GM06990 (cell line): Measurements from ENCODE around the gene BBX.

Experiments used
- DNase-seq: peaks from one replicate; pipeline ENCODE4 v3.0.0-alpha.2; 2011; ENCODE audit not compliant: insufficient read length; ENCODE audit errors: extremely low read depth
- H3K27me3 ChIP-seq: replicated peaks from 2 replicates; pipeline ENCODE4 v1.6.0; 2011; ENCODE audit warnings: low read length; ENCODE audit not compliant: control insufficient read depth, insufficient read depth
- H3K36me3 ChIP-seq: 2 replicates; pipeline ENCODE4 v1.5.1; 2011; ENCODE audit warnings: low read length; ENCODE audit not compliant: control insufficient read depth, insufficient read depth
- H3K4me3 ChIP-seq: replicated peaks from 2 replicates; pipeline ENCODE4 v1.5.1; 2011; ENCODE audit warnings: low read depth, mild to moderate bottlenecking, control low read depth, low read length
- TF ChIP-seq, protein P1 (sequence below): IDR thresholded peaks from 2 replicates; pipeline ENCODE4 v1.5.1; 2011; ENCODE audit warnings: low read length, control low read depth, mild to moderate bottlenecking, inconsistent platforms; ENCODE audit not compliant: insufficient read depth, poor library complexity, severe bottlenecking

The BBX gene

DNA sequence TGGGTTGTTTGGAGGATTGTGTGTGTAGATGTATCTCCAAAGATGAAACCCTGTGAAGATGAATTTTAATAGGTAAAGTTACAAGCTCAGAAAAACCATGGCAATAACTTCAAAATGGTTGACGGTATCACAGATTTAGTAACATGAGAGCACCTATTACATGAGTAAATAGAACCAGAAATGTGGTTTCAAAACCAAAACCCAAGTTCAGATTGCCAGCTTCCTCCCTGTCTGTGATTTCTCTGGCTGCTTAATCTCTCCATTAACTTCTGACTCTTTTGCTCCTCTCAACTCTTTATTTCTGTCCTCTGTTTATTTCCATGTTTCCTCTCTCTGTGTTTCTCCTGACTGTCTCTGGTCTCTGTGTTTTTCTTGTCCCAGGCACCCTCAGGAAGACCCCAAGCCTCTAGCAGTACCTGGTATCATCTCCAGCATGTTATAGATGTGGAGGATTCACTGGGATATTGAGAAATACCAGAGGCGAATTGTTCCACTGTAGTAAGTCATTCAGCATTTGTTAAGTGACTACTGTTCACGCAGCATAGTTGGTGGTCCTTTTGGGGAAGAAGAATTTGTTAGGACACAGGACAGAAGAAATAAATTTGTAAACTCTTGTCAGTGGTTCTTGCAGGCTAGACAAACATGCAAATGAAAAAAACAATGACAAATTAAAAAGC, 138.8 kb downstream of the BBX start:
- H3K27me3 ChIP-seq: no peaks in the 10 kb centered on the region
- no peak for DNase-seq
- H3K36me3 ChIP-seq: no peaks in the 10 kb centered on the region
- TF ChIP-seq, protein P1, sequence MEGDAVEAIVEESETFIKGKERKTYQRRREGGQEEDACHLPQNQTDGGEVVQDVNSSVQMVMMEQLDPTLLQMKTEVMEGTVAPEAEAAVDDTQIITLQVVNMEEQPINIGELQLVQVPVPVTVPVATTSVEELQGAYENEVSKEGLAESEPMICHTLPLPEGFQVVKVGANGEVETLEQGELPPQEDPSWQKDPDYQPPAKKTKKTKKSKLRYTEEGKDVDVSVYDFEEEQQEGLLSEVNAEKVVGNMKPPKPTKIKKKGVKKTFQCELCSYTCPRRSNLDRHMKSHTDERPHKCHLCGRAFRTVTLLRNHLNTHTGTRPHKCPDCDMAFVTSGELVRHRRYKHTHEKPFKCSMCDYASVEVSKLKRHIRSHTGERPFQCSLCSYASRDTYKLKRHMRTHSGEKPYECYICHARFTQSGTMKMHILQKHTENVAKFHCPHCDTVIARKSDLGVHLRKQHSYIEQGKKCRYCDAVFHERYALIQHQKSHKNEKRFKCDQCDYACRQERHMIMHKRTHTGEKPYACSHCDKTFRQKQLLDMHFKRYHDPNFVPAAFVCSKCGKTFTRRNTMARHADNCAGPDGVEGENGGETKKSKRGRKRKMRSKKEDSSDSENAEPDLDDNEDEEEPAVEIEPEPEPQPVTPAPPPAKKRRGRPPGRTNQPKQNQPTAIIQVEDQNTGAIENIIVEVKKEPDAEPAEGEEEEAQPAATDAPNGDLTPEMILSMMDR: no peak
- H3K4me3 ChIP-seq: no peak overlapping the region

DNA sequence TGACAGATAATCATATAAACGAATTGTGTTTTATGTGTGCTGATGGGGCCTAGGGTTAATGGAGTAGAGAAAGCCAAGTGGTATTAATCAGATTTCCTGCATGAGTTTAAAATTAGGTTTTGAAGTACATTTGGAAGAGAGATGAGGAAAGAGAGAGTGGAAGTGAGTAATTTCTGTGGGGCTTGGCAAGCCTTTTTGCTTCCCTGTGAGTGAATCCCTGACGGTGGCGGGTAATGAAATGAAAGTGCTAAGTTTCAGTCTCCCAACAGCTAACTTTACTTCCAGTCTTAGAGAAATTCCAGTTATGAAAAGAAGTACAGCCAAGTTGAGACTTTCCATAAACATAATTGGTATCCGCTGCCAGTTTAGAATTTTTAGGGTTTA, 139.4 kb downstream of the BBX start:
- TF ChIP-seq, protein P1: no peak

DNA sequence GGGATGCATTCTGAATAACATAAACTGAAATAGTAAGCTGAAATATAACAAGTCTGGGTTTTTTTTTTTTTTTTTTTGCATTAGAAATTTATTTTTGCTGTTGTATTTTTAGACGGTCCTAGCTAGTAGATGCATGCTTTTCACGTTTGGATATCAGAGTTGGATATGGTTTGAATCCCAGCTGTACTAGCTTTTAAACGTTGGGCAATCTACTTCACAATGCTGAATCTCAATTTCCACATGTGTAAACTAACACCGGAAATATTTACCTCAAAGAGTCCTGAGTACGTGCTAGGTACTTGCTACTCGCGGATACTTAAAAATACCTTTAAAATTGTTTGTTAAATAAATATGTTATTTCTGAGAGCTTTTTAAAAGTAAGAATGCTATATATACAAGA, 139.8 kb downstream of the BBX start:
- no peak for DNase-seq
- Histone ChIP-seq H3K36me3 (no peaks in the 10 kb centered on the region), H3K4me3 (no peak overlapping the region), H3K27me3 (no peaks in the 10 kb centered on the region)
- TF ChIP-seq, protein P1: no peak

More for the DNA sequence above, 139.4 kb downstream of the BBX start:
- Histone ChIP-seq H3K27me3 (no peaks in the 10 kb centered on the region), H3K4me3 (no peak overlapping the region), H3K36me3 (no peaks in the 10 kb centered on the region)
- no peak for DNase-seq

DNA sequence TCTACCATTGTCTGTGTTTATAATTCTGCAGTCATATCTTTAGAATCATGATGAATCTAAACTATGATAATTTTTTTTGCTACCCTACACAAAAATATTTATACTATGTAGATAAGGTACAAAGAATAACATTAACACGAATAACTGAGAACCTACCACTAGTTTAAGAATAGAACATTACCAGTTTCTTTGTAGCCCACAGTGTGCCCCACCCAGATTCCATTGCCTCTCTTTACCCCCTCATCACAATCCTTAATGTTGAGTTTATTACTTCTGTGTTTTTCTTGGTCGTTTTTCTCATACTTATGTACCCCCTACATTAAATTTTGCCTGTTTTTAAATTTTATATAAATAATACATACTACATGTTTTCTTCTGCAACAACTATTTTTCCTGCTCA, 140.5 kb downstream of the BBX start:
- TF ChIP-seq, protein P1: no peak
- H3K36me3 ChIP-seq: no peaks in the 10 kb centered on the region
- no peaks in the 10 kb centered on the region for H3K27me3 ChIP-seq
- no peak overlapping the region for H3K4me3 ChIP-seq
- no peak for DNase-seq

DNA sequence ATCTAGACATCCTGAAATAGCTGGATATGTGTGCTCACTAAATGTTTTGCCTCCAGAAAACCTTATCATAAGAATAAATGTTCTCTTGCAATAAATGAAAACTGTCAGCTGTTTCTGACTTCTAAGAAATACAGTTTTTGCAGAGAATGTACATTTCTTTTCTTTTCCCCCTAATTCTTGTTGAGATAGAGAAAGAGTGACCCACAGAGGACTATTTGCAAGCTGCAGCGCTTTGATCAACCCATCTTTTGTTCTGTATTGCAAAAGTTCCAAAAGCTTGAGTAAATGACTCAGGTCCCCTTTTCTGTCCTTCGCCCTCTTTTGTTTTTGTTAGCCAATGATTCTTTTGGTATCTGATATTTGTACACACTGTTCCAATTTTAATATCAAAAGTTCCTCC, 141.9 kb downstream of the BBX start:
- no peak overlapping the region for H3K4me3 ChIP-seq
- H3K36me3 ChIP-seq: no peaks in the 10 kb centered on the region
- H3K27me3 ChIP-seq: no peaks in the 10 kb centered on the region
- DNase-seq: no peak
- TF ChIP-seq, protein P1: no peak

DNA sequence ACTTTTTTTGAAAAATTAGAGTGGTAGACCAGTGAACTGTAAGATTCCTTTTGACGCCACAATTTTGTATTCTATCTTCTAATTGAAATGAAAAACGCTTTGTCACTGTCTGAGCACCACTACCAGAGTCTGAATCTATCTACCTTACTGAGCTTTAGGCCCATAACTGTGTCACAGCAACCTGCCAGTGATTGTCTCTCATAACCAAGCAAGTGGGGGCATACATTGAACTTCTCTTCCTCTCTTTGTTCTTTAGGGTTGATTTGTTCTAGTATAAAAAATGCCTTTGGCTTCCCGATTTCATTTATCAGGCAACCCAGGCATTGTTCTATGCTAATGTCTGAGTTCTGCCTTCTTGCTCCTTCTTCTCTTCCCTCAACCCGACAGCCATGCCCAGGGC, 142.6 kb downstream of the BBX start:
- no peak for DNase-seq
- no peaks in the 10 kb centered on the region for H3K27me3 ChIP-seq

More for the DNA sequence above, 142.6 kb downstream of the BBX start:
- TF ChIP-seq, protein P1: no peak
- Histone ChIP-seq H3K36me3 (no peaks in the 10 kb centered on the region), H3K4me3 (no peak overlapping the region)
